Activated CD4-positive, alpha-beta T cell treated with anti-CD3 and anti-CD28 coated beads, Interleukin-2, amount 50 U/mL, for 16 hours (primary cell): Measurements from ENCODE around the gene CATSPERD.
"Not testable (repeated sequence)": the region's sequence is repeated elsewhere in the genome, so short reads cannot be mapped to it uniquely, and the experiment has no call there.

Experiments used
- DNase-seq: peaks from one replicate; pipeline ENCODE4 v3.0.0-alpha.2; 2020

Gene CATSPERD

DNA sequence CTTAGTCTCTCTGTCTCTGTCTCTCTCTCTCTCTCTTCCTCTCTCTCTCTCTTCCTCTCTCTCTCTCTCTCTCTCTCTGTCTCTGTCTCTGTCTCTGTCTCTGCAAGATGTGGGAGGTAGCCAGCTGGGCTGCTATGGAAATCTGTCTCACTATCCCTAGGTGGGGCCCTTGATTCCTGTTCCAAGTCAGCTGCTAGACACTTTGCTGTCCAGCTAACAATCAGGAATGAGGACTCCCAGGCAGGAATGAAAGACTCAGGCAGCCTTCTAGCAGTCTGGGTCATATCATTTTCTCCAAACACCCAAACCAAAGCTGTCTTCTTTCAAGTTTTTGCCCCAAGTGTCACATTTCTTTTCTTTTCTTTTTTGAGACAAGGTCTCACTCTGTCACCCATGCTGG lies 23.2 kb downstream of the CATSPERD start:
- no peak for DNase-seq

DNA sequence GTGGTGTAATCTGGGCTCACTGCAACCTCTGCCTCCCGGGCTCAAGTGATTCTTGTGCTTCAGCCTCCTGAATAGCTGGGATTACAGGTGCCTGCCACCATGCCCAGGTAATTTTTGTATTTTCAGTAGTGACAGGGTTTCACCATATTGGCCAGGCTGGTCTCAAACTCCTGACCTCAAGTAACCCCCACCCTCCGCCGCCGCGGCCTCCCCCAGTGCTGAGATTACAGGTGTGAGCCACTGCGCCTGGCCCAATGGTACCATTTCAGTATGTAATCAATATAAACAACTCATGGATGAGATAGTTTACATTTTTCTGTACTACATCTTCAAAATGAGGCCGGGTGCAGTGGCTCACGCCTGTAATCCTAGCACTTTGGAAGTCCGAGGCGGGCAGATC lies 24.6 kb downstream of the CATSPERD start:
- not testable (repeated sequence) for DNase-seq

DNA sequence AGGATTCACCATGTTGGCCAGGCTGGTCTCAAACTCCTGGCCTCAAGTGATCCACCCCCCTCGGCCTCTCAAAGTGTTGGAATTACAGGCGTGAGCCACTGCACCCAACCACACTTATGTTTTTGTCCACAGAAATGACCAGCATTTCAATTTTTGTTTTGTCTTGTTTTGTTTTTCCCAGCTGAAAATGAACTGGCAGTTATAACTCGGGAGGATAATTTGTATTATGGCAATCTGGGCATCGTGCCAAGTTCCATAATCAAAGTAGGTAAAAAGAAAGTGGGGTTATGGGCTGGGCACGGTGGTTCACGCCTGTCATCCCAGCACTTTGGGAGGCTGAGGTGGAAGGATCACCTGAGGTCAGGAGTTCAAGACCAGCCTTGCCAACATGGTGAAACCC lies 28.5 kb downstream of the CATSPERD start:
- DNase-seq: not testable (repeated sequence)

DNA sequence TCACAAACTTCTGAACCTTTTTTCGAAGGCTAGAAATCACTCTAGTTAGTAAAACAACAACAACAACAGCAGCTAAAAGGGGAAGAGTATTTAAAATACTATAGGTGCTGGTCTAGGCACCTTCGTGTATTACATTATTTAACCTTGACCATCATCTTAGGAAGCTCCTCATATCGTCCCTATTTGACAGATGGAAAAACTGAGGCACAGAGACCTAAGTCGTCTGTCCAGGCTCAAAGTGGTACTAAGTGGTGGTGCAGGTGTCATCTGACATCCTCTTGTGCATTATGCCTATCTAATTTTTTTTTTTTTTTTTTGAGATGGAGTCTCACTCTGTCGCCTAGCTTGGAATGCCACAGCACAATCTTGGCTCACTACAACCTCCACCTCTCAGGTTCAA lies 29.1 kb downstream of the CATSPERD start:
- DNase-seq: no peak

DNA sequence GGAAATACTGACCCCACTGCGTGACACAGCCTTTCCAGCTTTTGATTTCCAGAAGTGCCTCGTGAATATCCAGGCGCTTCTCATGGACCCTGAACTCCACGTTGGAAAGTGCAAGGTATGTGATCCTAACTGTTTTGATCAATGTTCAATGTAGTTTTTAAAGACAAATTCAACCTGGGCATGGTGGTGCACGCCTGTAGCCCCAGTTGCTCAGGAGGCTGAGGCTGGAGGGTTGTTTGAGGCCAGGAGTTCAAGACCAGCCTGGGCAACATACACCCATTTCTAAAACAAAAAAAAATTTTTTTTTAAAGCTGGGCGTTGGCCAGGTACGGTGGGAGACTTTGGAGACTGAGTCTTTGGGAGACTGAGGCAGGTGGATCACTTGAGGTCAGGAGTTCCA lies 31.3 kb downstream of the CATSPERD start:
- DNase-seq: no peak

DNA sequence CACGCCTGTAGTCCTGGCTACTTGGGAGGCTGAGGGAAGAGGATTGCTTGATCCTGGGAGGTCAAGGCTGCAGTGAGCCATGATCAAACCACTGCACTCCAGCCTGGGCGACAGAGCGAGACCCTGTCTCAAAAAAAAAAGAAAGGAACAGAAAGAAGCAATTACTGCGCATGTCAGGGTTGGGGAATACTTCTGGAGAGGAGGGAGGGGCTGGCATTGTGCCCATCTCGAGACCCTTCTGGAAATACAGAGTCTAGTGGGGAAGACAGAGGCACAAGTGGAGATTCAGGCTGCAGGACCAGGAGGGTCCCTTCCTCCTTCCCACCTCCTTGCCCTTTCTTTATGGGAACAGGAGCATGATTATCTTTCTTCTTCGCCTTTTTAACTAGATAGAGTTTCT lies 33.3 kb downstream of the CATSPERD start:
- no peak for DNase-seq

DNA sequence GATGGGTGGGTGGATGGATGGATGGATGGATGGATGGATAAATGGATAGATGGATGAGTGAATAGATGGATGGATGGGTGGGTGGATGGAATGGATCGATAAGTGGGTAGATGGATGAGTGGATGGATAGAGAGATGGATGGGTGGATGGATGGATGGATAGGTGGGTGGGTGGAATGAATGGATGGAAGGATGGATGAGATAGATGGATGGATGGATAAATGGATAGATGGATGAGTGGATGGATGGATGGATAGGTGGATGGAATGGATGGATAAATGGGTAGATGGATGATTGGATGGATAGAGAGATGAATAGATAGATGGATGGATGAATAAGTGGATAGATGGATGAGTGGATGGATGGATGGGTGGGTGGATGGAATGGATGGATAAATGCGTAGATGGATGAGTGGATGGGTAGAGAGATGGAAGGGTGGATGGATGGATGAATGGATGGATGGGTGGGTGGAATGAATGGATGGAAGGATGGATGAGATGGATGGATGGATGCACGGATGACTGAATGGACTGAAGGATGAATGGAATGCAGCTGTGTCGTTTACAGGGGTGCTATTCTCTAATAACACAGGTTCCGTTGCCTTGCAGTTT lies 42.3 kb downstream of the CATSPERD start:
- no peak for DNase-seq

DNA sequence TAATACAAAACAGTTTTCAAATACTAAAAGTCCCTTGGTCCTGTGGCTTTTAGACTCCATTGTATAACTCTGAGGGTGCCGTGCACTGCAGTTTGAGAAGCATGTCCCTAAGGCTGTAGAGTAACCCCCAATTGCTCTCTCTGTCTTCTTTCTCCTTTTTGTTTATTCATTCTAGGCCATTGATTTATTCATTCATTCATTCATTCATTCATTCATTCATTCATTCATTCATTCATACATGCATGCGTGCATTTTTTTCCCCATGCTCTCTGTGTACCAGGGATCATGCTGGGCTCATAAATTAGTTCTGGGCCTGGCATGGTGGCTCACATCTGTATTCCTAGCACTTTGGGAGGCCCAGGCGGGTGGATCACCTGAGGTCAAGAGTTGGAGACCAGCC lies 44.8 kb downstream of the CATSPERD start:
- DNase-seq: no peak

DNA sequence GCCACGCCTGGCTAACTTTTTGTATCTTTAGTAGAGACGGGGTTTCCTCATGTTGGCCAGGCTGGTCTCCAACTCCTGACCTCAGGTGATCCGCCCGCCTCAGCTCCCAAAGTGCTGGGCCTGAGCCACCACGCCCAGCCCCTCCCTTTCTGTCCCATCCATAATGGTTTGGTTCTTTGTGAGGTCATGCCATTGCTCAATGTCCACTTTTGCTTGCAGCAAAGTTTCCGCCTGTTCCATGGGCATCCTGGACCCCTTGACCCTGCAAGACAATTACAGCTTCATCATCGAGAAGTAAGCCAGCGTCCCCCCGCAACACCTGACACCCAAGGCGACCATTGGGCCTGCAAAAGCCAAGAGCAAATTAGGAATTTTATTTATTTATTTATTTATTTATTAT lies 47.5 kb downstream of the CATSPERD start:
- no peak for DNase-seq

DNA sequence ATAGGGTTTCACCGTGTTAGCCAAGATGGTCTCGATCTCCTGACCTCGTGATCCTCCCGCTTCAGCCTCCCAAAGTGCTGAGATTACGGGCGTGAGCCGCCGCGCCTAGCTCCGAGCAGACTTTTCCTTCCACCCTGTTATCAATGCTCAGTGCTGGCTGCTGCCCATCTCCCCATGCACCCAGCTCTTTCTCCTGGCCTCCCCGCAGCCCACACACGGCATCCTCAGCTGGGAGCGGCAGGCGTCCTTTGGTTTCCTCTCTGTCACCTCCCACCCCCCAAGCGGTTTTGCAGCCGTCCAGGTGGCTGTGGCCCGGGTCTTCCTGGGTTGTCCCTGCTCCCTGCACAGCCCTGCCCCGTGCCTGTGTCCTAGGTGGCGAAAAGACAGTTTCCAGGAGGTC lies 52.0 kb downstream of the CATSPERD start:
- no peak for DNase-seq

DNA sequence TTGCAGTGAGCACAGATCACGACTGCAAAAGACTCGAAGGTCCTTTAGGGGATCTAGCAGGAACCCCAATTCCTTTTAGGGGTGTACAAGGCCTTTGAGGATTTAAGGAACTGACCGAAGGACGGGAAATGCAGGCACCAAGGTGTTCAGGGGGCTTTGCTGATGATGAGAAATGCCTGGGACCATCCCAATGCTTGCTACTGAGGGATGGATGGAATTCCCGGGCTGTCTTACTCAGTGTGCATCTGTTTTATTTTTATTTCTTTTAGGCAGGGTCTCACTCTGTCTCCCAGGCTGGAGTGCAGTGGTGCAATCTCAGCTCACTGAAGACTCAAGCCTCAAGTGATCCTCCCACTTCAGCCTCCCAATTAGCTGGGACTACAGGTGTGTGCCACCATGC lies 52.8 kb downstream of the CATSPERD start:
- no peak for DNase-seq

DNA sequence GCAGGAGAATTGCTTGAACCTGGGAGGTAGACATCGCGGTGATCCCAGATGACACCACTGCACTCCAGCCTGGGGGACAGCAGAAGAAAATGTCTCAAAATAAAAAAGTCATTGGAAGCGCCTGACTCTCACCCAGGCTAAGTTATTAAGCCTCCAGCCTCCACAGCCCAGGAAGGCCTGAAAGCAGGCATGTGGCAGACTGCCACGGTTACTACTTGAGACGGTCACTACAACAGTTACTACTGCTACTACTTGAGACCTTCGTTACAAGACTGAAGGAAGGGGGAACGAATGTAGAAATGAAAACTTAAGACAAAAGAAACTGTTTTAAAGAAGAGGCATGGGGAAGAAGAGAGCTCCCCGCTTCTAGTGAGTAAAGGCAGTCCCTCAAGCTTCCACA lies 54.5 kb downstream of the CATSPERD start:
- no peak for DNase-seq

DNA sequence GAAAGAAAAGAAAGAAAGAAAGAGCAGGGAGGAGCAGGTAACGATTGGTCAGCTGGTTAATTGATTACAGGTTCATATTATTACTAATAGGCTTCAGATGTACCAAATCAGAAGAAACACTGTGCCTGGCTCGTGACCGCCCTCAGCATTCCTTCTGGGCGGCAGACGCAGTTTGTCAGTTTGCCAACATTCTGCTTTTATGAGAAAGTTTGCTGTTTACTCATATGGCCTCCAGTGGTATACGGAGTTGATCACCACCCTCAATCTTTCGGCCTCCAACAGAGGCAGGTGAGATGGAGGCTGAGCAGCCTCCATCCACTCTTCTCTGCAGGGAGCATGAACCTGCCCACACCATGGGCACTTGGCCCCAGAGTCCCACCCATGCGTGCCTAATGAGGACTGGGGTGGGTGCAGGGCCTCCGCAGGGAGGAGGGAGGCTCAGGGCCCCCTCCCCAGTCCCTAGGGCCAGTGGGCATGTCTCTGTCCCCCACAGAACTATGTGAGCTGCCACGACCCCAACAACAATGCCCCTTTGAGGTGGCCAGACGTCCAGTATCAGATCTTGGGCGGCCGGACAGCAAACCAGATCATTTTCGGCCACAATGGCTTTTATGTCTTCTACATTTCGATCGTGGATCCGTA lies 55.4 kb downstream of the CATSPERD start:
- DNase-seq: no peak

DNA sequence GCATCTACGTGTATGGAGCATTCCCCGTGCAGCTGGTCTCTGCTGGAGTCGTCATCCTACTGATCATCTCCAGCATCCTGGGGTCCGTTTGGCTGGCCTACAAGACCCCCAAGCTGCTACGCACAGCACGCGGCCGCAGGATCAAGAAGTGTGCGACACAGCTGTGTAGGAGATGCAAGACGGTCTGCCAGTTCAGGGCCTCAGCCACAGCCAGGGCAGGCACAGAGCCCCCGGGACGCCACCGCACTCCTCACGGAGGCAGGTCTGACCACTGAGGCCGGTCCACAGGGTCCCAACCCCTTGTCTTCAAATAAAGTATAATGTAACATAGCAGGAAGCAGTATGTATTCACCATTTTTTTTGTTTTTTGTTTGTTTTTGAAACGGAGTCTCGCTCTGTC lies 58.0 kb downstream of the CATSPERD start:
- no peak for DNase-seq

DNA sequence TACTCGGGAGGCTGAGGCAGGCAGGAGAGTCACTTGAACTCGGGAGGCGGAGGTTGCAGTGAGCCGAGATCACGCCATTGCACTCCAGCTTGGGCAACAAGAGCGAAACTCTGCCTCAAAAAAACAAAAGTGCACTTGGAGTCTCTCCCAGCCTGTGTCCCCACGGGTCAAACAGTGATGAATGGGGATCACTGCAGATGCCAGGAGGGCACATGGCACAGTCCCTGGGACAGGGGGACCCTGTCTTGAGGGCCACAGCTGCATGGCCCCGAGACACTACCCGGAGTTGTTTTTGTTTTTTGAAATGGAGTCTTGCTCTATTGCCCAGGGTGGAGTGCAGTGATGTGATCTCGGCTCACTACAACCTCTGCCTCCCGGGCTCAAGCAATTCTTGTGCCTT lies 60.5 kb downstream of the CATSPERD start:
- not testable (repeated sequence) for DNase-seq

DNA sequence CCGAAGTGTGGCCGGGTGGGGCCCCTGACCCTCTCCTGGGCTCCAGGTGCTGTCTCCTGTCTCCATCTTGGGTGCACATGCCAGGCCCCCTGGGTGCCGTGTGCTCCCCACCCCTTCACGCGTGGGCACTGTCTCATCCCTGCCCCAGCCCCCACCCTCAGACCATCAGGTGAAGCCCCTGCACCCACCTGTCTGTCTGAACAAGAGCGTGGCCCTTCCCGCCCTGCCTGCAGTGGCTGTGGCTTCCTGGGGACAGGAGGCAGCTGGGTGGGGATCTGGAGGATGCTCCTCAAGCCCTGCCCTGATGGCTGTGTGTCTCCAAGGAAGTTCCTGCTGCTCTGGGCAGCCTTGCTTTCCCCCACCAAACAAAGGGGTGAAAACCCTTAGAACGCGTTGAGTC lies 61.9 kb downstream of the CATSPERD start:
- DNase-seq: no peak

DNA sequence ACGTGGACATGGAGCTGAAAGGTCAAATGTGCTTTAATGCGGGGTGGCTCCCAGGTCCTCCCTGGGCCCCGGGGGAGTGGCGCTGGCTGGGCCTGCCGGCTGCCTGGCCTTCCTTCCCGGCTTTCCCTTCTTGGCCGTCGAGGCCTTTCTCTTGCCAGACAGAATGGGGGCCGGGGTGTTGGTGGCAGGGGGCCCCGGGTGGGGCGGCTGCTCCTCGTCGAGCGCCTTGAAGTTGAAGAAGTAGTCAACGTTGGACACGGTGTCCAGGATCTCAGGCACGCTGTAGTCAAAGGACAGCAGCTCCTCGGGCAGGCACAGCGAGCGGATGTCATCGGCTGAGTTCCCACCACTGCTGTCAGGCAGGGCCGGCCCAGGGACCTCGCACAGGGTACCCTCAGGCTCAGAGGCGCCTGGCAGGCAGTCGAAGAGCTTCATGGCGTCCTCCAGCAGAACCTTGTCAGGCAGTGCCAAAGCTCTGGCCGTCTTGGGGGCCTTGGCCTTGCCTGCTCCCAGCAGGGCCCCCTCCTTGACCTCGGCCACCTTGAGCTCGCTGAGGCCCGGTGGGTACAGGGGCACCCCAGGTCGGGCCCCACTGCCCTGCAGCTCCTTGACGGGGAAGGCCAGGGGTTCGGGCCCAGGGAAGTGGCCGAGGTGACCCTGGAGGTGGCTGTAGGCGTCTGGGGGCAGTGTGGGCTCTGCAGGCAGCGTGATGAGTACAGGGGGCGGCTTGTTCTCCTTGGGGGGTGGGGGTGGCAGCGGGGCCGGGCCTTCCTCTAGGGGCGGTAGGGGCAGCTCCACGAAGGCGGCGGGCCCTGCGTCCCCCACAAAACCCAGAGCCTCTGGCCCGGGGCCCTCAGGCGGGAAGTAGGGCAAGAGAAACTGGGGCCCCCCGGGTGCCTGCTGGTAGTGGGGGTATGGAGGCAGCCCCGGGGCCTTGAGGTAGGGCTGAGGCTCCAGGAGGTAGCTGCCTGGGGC lies 62.8 kb downstream of the CATSPERD start:
- DNase-seq: no peak

DNA sequence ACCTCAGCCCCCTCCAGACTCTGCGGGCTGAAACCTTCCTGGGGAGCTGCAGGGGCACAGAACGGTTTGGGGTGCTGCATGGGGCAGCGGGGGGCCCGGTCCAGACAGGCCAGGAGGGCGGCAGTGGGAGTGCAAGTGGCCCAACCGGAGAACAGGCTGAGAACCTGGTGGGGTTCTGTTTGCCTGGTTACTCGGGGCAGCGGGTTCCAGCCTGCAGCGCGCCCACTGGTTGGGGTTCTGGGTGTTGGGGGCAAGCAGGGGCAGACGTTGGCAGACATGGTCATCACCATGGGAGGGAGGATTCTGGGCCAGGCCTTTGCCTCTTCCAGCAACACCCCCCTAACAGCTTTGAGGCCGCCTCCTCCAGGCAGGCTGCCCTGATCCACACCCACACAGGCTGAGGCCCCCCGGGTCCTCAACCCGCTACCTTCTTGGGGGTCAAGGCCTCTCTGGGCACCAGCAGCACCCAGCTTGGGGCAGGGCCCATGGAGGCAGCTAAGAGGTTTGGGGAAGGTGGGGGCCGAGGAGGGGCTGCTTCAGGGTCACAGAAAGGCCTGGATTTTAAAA lies 64.2 kb downstream of the CATSPERD start, which contains the start of gene PRR22:
PRR22 (minus strand) TSS at position 166 of the 567 bp plus-strand sequence; CDS start at position 80, 86 bp downstream.
- no peak for DNase-seq

DNA sequence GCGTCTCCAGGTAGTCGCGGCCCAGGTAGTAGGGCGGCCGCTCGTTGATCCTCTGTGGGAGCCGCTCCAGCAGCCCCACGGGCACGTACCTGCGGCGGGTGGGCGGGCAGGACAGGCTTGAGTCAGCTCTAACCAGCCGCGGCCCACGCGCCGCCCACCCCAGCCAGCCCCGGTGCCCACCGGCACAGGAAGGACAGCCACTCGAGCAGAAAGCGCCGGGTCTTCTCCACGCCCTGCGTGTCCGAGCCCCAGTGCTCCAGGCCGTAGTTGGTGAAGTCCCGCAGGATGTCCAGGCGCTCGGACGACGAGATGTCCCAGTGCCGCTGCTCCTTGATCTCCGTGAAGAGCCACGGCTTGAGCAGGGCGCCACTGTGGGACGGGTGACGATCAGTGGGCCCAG lies 65.0 kb downstream of the CATSPERD start:
- no peak for DNase-seq

DNA sequence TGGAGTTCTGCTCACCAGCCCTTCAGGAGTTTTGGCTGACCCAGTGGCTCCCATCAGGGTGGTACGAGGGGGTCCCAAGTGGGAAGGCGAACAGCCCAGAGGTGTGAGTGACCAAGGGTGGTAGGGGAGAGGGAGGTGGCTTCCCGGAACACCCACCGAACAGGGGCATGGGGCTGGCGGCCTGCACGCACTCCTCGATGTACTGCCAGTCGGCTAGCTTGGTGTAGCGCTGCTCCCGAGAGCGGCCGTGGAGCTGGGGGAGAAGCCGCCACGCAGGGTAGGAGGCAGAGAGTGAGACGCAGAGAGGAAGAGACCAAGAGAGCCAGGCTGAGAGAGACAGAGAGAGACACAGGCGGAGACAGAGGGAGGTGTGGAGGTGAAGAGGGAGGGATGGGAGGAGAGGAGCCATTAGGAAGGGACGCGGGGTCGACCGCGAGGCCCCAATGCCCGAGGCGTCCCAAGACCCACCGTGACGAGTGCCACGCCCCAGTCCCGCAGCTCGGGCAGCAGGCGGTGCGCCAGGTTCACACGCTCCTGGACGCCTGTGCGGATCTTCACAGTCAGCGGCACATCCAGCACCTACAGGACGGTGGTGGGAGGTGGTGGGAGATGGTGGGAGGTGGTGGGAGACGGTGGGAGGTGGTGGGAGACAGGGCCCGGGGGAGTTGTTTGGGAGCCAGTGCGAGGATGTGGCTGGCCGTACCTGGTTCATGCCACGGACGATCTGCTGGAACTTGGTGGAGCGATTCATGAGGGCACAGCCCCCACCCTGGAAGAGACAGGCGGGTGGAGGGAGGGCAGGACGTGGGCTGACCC lies 66.4 kb downstream of the CATSPERD start:
- no peak for DNase-seq

DNA sequence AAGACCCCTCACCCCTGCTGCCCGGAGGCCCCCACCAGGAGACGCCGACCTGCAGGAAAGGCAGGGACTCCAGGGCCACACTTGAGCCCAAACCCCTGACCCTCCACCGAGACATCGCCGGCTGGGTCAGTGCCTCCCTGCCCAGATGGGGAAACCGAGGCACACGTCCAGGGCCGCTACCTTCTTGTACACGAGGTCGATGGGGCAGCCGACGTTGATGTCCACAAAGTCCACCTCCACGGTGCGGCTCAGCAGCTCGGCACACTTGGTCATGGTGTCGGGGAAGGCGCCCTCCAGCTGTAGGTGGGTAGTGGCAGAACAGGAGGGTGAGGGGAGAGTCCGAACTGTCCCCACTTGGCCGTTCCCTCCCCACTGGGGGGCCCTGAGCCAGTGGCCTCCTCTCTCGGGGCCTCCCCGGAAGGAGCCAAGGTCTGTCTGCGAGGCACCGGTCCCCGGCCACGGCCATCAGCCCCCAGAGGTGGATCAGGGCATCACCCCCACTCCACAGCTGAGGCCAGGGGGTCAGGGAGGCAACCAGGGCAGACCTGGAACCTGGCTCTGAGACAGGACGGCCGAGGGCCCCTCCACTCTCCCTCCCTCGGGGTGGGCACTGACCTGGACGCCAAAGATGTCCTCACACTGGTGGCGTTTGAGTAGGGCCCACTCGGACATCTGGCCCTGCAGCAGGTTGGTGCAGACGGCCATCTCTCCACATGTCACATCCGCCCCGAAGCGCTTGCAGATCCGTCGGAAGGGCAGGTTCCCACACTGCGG lies 67.2 kb downstream of the CATSPERD start:
- no peak for DNase-seq

DNA sequence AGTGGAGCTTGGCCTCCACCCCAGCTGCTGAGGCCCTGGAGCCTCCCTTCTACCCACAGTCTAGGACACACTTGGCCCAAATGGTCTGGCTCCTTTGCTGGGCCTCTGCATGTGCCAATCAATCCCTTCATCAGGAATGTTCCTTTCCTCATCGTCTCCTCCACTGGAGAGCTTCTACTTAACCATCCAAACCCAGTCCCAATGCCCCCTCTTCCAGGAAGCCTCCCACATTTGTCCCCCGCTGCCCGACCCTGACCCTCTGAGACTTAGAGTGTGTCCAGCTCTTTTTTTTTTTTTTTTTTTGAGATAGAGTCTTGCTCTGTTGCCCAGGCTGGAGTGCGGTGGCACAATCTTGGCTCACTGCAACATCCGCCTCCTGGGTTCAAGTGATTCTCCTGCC lies 68.0 kb downstream of the CATSPERD start:
- no peak for DNase-seq
